K562 (cell line): ENCODE data around the gene KLHL22. TPM values are rescaled to one million over a fixed set of nuclear protein-coding genes. Genes with fewer than 3 reads are reported as not detected.
A peak's percentile ranks its signal among the peaks of the same experiment; 100 is the strongest.

ENCODE experiments used
- ATAC-seq: fragments of 200-7000 bp; cut with Tn5 transposase; 3 replicates; pipeline ENCODE4 v1.9.1; 2020; ENCODE audit warnings: moderate library complexity
- BruUV-seq: library from RNA; stranded (reverse); fragments of 400-500 nt; replicated peaks from 2 replicates; lab custom pipeline; 2021; lab: Mats Ljungman, UMichigan
- CTCF ChIA-PET: fragments of 300-600 bp; formaldehyde crosslinking; extraction: SDS; loops from one replicate; lab custom pipeline; 2021; ENCODE audit warnings: low intra/inter-chr PET ratio; lab: Yijun Ruan, JAX
- POLR2A ChIA-PET: fragments of 300-600, 350-650 bp; sonication (Branson Sonifier 250); formaldehyde crosslinking; extraction: SDS; loops from one replicate; lab custom pipeline; 2021; ENCODE audit warnings: antibody characterized with exemption, inconsistent platforms; lab: Yijun Ruan, JAX
- DNase-seq, 4 experiments: peaks; one replicate each; pipeline versions ENCODE4 v3.0.0 to v3.0.0-alpha.2; 2011 to 2018; ENCODE audit warnings: low spot score in 3 of 4, mixed read lengths in 3 of 4; ENCODE audit errors: extremely low read depth in 1 of 4
- FAIRE-seq: peaks from 2 replicates; lab custom pipeline; 2011; peaks lifted over from hg19 to GRCh38; lab: Jason Lieb, UNC
- H2AFZ ChIP-seq: 2 replicates; pipeline ENCODE4 v1.6.0; 2011; ENCODE audit warnings: low read depth, low read length, control low read depth, inconsistent platforms
- H3K27ac ChIP-seq: fragments of 200-600 bp; 3 replicates; pipeline ENCODE4 v1.8.0; 2011; ENCODE audit warnings: low read depth, mild to moderate bottlenecking, control low read depth, inconsistent platforms, low read length, moderate library complexity, mixed read lengths; ENCODE audit errors: extremely low read depth
- H3K27me3 ChIP-seq, 2 experiments: fragments of 300-600 bp in 1 of 2; 2 replicates in 1 of 2; 3 replicates in 1 of 2; pipeline versions ENCODE4 v1.6.0 to v1.8.0; 2011; ENCODE audit warnings: inconsistent platforms in 2 of 2, low read length in 2 of 2, mild to moderate bottlenecking in 1 of 2, mixed read lengths in 1 of 2, moderate library complexity in 1 of 2; ENCODE audit not compliant: control insufficient read depth in 2 of 2, insufficient read depth in 2 of 2
- H3K36me3 ChIP-seq: fragments of 300-600 bp; 3 replicates; pipeline ENCODE4 v1.8.0; 2011; ENCODE audit warnings: mild to moderate bottlenecking, low read length, inconsistent platforms; ENCODE audit not compliant: control insufficient read depth, insufficient read depth
- H3K4me1 ChIP-seq, 2 experiments: fragments of 200-600 bp in 1 of 2; replicated peaks in 1 of 2; 2 replicates in 1 of 2; 3 replicates in 1 of 2; pipeline versions ENCODE4 v1.5.1 to v1.8.0; 2011; ENCODE audit warnings: inconsistent platforms in 2 of 2, low read length in 2 of 2, mild to moderate bottlenecking in 1 of 2, mixed read lengths in 1 of 2, moderate library complexity in 1 of 2; ENCODE audit not compliant: control insufficient read depth in 2 of 2, insufficient read depth in 2 of 2
- H3K4me2 ChIP-seq: 2 replicates; pipeline ENCODE4 v1.6.1; 2011; ENCODE audit warnings: low read length, control low read depth, inconsistent platforms, mixed read lengths; ENCODE audit not compliant: insufficient read depth
- H3K4me3 ChIP-seq: fragments of 200-600 bp; sonication (generic), shearing (Covaris generic); 2 replicates; pipeline ENCODE4 v1.5.1; 2016; ENCODE audit warnings: control low read depth, inconsistent platforms
- H3K79me2 ChIP-seq: fragments of 200-600 bp; 3 replicates; pipeline ENCODE4 v1.8.0; 2011; ENCODE audit warnings: low read length, inconsistent platforms; ENCODE audit not compliant: control insufficient read depth, insufficient read depth
- H3K9ac ChIP-seq, 2 experiments: 2 replicates each; pipeline versions ENCODE4 v1.6.0 to v1.6.1; 2011; ENCODE audit warnings: low read depth in 2 of 2, low read length in 2 of 2, control low read depth in 1 of 2, inconsistent platforms in 1 of 2, mild to moderate bottlenecking in 1 of 2, mixed read lengths in 1 of 2; ENCODE audit not compliant: insufficient read depth in 1 of 2
- H3K9me1 ChIP-seq: one replicate; pipeline ENCODE4 v1.6.0; 2011; ENCODE audit warnings: inconsistent platforms, mild to moderate bottlenecking, low read length, moderate library complexity; ENCODE audit not compliant: control insufficient read depth, insufficient read depth
- H3K9me3 ChIP-seq: replicated peaks from 2 replicates; pipeline ENCODE4 v1.5.1; 2011; ENCODE audit warnings: low read depth, low read length, inconsistent platforms; ENCODE audit not compliant: control insufficient read depth, insufficient read depth
- H4K20me1 ChIP-seq: replicated peaks from 2 replicates; pipeline ENCODE4 v1.6.1; 2011; ENCODE audit warnings: low read length, inconsistent platforms, mixed read lengths; ENCODE audit not compliant: control insufficient read depth, insufficient read depth
- CLOCK ChIP-seq: fragments of 250-450 bp; sonication (Bioruptor Pico); IDR thresholded peaks from 2 replicates; pipeline ENCODE4 v1.4.0; 2020; ENCODE audit warnings: mild to moderate bottlenecking, moderate library complexity, borderline replicate concordance
- KDM4B ChIP-seq, 2 experiments: fragments of 450-650 bp in 1 of 2; sonication (generic) in 1 of 2; IDR thresholded peaks; 2 replicates each; pipeline ENCODE4 v1.6.1; 2016 to 2017; ENCODE audit warnings: borderline replicate concordance in 2 of 2, antibody characterized with exemption in 1 of 2, low read depth in 1 of 2, mild to moderate bottlenecking in 1 of 2
- SAFB2 ChIP-seq: fragments of 200-400 bp; formaldehyde crosslinking; IDR thresholded peaks from 2 replicates; pipeline ENCODE4 v1.6.1; 2018; ENCODE audit warnings: borderline replicate concordance, low read length, low read depth, moderate library complexity; ENCODE audit not compliant: severe bottlenecking
- SETDB1 ChIP-seq: IDR thresholded peaks from one replicate; pipeline ENCODE4 v1.6.1; 2012; ENCODE audit warnings: low read length, control low read depth, inconsistent platforms
- SIRT6 ChIP-seq: IDR thresholded peaks from one replicate; pipeline ENCODE4 v1.6.1; 2012; ENCODE audit warnings: low read depth, mild to moderate bottlenecking, control low read depth, inconsistent platforms, low read length, moderate library complexity
- XRCC3 ChIP-seq: fragments of 450-650 bp; IDR thresholded peaks from 2 replicates; pipeline ENCODE4 v1.6.1; 2017; ENCODE audit warnings: mild to moderate bottlenecking, moderate library complexity
- ZNF224 ChIP-seq: sonication (generic); formaldehyde crosslinking; IDR thresholded peaks from 2 replicates; pipeline ENCODE4 v1.8.0; 2022; ENCODE audit warnings: mild to moderate bottlenecking, missing genetic modification reagents
- ZNF639 ChIP-seq, 2 experiments: fragments of 200-800 bp in 1 of 2; sonication (Bioruptor generic) in 1 of 2; sonication (generic) in 1 of 2; formaldehyde crosslinking in 1 of 2; IDR thresholded peaks in 1 of 2; conservative IDR thresholded peaks in 1 of 2; 2 replicates each; pipeline versions ENCODE4 v1.5.0 to v1.6.1; 2016 to 2020; ENCODE audit warnings: missing compliant biosample characterization in 1 of 2, missing genetic modification characterization in 1 of 2, missing genetic modification reagents in 1 of 2
- ZSCAN29 ChIP-seq: fragments of 450-650 bp; IDR thresholded peaks from 2 replicates; pipeline ENCODE4 v1.6.1; 2017
- WGBS: fragments of 100-300 bp; shearing (Covaris generic); methylation state at CpG from one replicate; pipeline ENCODE4 v1.1.6; 2016; ENCODE audit warnings: low coverage, mixed read lengths; ENCODE audit not compliant: insufficient coverage; ENCODE audit errors: missing lambda C conversion rate; 5-methylcytosine and 5-hydroxymethylcytosine counted together
- in situ Hi-C: fragments of 300-500 bp; cut with MboI; formaldehyde crosslinking; loops from 4 replicates; pipeline ENCODE4 v1.15.0; 2018; ENCODE audit warnings: inconsistent platforms, mixed read lengths
- intact Hi-C: fragments of 100-400 bp; cut with micrococcal nuclease; formaldehyde crosslinking; loops from 2 replicates; pipeline ENCODE4 v1.14.2; 2022
- polyA plus RNA-seq, 8 experiments: library from polyadenylated mRNA; depleted of rRNA in 4 of 8; stranded (reverse) in 5 of 8; unstranded in 3 of 8; fragments of >200 nt; fragmentation: Nextera tagmentation in 2 of 8; fragmentation: Illumina TruSeq in 1 of 8; extraction: Ambion mirVana in 2 of 8; extraction: Trizol in 1 of 8; gene quantifications; 2 replicates each; pipeline versions ENCODE4 v1.2.1 to v1.2.3, GENCODE V29; 2011 to 2014; ENCODE audit warnings: inconsistent platforms in 1 of 8, missing spikeins in 1 of 8
- total RNA-seq, 7 experiments: library from RNA; depleted of rRNA in 6 of 7; stranded (reverse); fragments of >200 nt in 6 of 7; fragmentation: Illumina TruSeq in 2 of 7; extraction: Trizol in 2 of 7; gene quantifications; 2 replicates each; pipeline versions ENCODE4 v1.2.1 to v1.2.3, GENCODE V29; 2011 to 2021; ENCODE audit warnings: low replicate concordance in 1 of 7
- TF ChIP-seq, protein P1 (sequence below): sonication (generic); formaldehyde crosslinking; IDR thresholded peaks from 2 replicates; pipeline ENCODE4 v1.8.0; 2023; ENCODE audit warnings: mild to moderate bottlenecking, missing genetic modification reagents
- TF ChIP-seq, protein P2 (sequence below): fragments of 250-450 bp; sonication (Bioruptor Pico); IDR thresholded peaks from 2 replicates; pipeline ENCODE4 v1.8.0; 2021; ENCODE audit warnings: moderate library complexity, mild to moderate bottlenecking, inconsistent platforms
- TF ChIP-seq, protein P3 (sequence below): fragments of 450-650 bp; IDR thresholded peaks from 2 replicates; pipeline ENCODE4 v1.6.1; 2016; ENCODE audit warnings: low read depth, mild to moderate bottlenecking, moderate library complexity

The KLHL22 gene
- total and polyA plus RNA-seq, 9 of the 15 experiments (the other 6 are each of a cell fraction or from before 2014, with no cell fraction given): 1.3 to 25.6 (median 15.2) TPM

DNA sequence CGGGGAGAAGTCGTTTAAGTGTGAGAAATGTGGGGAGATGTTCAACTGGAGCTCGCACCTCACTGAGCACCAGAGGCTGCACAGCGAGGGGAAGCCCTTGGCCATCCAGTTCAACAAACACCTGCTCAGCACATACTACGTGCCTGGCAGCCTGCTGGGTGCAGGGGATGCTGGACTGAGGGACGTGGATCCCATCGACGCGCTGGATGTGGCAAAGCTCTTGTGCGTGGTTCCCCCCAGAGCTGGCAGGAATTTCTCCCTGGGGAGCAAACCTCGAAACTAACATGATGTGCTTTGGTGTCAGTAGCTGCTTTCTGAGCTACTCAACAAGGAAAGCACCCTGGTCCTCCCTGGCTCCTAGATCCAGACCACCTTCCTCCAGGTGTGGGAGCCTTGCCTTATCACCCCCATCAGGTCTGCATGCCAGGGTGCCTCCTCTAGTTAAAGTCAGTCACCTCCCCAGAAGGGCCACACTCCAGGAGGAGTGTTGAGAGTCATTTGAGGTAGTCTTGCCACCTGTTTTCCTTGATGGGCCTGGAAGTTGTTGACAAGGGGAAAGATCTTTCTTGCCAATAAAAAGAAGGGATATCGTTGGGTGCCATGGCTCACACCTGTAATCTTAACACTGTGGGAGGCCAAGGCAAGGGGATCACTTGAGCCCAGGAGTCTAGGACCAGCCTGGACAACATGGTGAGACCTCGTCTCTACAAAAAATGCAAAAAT lies 88.7 kb downstream of the KLHL22 start:
- DNase-seq: peak in 1 of 4 experiments; percentile 47
- no peak for TF ChIP-seq CLOCK
- peak; percentile 14 for TF ChIP-seq SETDB1
- no peak for TF ChIP-seq ZNF639 (CRISPR knock-in tag; conservative IDR thresholded peaks at IDR 0.05 in 1 of 2, IDR thresholded peaks at IDR 0.05 in 1 of 2)
- TF ChIP-seq, protein P1, sequence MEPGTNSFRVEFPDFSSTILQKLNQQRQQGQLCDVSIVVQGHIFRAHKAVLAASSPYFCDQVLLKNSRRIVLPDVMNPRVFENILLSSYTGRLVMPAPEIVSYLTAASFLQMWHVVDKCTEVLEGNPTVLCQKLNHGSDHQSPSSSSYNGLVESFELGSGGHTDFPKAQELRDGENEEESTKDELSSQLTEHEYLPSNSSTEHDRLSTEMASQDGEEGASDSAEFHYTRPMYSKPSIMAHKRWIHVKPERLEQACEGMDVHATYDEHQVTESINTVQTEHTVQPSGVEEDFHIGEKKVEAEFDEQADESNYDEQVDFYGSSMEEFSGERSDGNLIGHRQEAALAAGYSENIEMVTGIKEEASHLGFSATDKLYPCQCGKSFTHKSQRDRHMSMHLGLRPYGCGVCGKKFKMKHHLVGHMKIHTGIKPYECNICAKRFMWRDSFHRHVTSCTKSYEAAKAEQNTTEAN (CRISPR knock-in tag): no peak
- TF ChIP-seq, protein P2, sequence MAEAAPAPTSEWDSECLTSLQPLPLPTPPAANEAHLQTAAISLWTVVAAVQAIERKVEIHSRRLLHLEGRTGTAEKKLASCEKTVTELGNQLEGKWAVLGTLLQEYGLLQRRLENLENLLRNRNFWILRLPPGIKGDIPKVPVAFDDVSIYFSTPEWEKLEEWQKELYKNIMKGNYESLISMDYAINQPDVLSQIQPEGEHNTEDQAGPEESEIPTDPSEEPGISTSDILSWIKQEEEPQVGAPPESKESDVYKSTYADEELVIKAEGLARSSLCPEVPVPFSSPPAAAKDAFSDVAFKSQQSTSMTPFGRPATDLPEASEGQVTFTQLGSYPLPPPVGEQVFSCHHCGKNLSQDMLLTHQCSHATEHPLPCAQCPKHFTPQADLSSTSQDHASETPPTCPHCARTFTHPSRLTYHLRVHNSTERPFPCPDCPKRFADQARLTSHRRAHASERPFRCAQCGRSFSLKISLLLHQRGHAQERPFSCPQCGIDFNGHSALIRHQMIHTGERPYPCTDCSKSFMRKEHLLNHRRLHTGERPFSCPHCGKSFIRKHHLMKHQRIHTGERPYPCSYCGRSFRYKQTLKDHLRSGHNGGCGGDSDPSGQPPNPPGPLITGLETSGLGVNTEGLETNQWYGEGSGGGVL (CRISPR knock-in tag): no peak
- TF ChIP-seq ZNF224 (CRISPR knock-in tag): no peak
- no peak for TF ChIP-seq XRCC3
- TF ChIP-seq SAFB2: no peak
- no peak for TF ChIP-seq ZSCAN29
- no peak for TF ChIP-seq KDM4B (IDR thresholded peaks at IDR 0.05; ENCODE audit: borderline replicate concordance in 2 of 2, low read depth in 1 of 2)
- TF ChIP-seq, protein P3, sequence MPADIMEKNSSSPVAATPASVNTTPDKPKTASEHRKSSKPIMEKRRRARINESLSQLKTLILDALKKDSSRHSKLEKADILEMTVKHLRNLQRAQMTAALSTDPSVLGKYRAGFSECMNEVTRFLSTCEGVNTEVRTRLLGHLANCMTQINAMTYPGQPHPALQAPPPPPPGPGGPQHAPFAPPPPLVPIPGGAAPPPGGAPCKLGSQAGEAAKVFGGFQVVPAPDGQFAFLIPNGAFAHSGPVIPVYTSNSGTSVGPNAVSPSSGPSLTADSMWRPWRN: no peak
- TF ChIP-seq SIRT6: no peak

More for the DNA sequence above, 88.7 kb downstream of the KLHL22 start:
- peaks cover 0 to 8% of the 10 kb centered on the region in 2 experiments; a peak in 2 of 5 replicates for H3K4me1 ChIP-seq
- peak overlapping the region in 1 of 2 experiments; percentile 33; a peak in 1 of 4 replicates for H3K9ac ChIP-seq
- no peak overlapping the region for H3K4me3 ChIP-seq
- no peaks in the 10 kb centered on the region for H3K79me2 ChIP-seq
- no peaks in the 10 kb centered on the region for H3K27me3 ChIP-seq
- TSS peak; percentile 43 for BruUV-seq
- no peaks in the 10 kb centered on the region for H4K20me1 ChIP-seq
- WGBS: 79% methylated on average over 13 of the region's 13 CpGs
- H3K4me2 ChIP-seq: no peak overlapping the region
- no peak overlapping the region for H2AFZ ChIP-seq
- H3K36me3 ChIP-seq: peaks cover 47% of the 10 kb centered on the region; the same call in 2 of the 3 replicates
- no peak overlapping the region for H3K27ac ChIP-seq
- POLR2A ChIA-PET: interaction anchor here (0.6 to 8.9 kb wide), 10 partner anchors 8 to 1297 kb away, joined by 3 to 84 read pairs (median 4); partner anchors contain the start of gene ZNF74
- no peaks in the 10 kb centered on the region for H3K9me3 ChIP-seq
- H3K9me1 ChIP-seq: peaks cover 3% of the 10 kb centered on the region
- no peak for ATAC-seq
- intact Hi-C loops (no loop called here), in situ Hi-C loops (loop anchor here (25.0 kb wide), 2 partner anchors 280 to 1870 kb away; partner anchors contain the start of gene TMEM191B)
- FAIRE-seq: no peak
- CTCF ChIA-PET: no interaction called here
